ENCODE measurements around the gene SLC13A4.
"Not testable (repeated sequence)": the region's sequence is repeated elsewhere in the genome, so short reads cannot be mapped to it uniquely, and the experiment has no call there.

Gene SLC13A4, protein sequence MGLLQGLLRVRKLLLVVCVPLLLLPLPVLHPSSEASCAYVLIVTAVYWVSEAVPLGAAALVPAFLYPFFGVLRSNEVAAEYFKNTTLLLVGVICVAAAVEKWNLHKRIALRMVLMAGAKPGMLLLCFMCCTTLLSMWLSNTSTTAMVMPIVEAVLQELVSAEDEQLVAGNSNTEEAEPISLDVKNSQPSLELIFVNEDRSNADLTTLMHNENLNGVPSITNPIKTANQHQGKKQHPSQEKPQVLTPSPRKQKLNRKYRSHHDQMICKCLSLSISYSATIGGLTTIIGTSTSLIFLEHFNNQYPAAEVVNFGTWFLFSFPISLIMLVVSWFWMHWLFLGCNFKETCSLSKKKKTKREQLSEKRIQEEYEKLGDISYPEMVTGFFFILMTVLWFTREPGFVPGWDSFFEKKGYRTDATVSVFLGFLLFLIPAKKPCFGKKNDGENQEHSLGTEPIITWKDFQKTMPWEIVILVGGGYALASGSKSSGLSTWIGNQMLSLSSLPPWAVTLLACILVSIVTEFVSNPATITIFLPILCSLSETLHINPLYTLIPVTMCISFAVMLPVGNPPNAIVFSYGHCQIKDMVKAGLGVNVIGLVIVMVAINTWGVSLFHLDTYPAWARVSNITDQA

DNA sequence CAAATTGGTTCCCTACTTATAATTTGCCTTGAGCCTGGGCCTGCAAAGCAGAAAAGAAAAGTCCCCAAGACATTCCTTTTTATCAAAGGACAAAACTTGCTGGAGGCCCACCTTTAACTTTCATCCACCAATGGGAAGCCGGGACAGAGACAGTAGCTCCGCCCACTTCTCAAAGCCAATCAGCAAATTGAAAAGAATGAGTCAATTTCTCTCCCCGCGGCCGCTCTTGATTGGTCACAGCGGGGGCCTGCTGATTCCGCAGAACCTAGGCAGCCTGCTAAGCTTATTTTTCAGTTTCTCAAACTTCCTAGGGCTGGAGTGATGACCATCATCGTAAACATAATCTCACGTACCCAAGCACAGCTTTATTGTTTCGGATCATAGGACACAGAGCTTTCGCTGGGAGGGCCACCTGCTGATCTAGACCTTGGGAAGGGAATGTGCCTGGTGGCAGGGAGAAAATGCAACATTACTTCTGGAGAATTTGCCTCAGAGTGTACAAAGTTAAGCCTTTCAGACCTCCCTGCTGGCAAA, at the start of gene SLC13A4:
Gene SLC13A4, minus strand, starts transcription at position 51 of the 534 bp plus-strand sequence. CDS start 690 bp downstream, outside the sequence.
- Mint-ChIP-seq H3K4me1 (ENCODE audit: low read depth) (no peaks in the 10 kb centered on the region), H3K4me3 (no peak within 1 kb of the TSS), H3K27ac (no peak within 1 kb of the TSS), H3K36me3 (ENCODE audit: low read depth) (no peaks in the 10 kb centered on the region), H3K9me3 (no peaks in the 10 kb centered on the region), H3K27me3 (ENCODE audit: low read depth) (peaks cover 10% of the 10 kb centered on the region)
- no peak for DNase-seq (ENCODE audit: low spot score)

DNA sequence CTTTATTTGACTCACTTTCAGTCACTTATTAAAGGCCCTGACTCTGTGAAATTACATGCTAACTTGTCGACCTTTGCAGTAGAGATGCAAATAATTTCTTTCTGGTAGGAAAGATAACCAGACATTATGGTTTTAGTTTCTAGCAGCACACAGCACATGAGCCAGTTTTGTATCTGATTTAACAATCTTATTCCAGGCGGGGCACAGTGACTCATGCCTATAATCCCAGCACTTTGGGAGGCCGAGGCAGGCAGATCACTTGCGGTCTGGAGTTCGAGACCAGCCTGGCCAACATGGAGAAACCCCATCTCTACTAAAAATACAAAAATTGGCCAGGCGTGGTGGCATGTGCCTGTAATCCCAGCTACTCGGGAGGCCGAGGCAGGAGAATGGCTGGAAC, 47.9 kb upstream of the SLC13A4 start:
- not testable (repeated sequence) for H3K9me3 Mint-ChIP-seq; H3K36me3 Mint-ChIP-seq (ENCODE audit: low read depth); H3K27me3 Mint-ChIP-seq (ENCODE audit: low read depth); H3K4me1 Mint-ChIP-seq (ENCODE audit: low read depth); H3K4me3 Mint-ChIP-seq; DNase-seq (ENCODE audit: low spot score); H3K27ac Mint-ChIP-seq

DNA sequence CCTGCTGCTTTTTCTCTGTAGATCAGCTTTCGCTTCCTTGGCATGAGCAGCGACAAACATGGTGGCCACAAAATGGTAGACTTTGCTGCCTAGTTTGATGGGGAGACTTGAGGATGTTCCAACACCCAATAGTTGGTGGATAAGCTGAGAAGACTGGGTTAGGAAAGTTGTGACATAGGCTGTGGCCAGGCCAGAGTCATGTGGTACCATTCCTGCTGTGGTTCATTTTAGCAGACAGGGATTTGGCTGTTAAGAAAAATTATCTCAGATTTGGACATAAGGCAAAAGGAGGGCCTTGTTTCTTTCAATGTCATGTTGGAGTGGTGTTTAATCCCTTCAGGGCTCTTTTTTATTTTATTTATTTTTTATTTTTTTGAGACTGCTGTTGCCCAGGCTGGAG, 47.2 kb upstream of the SLC13A4 start:
- Mint-ChIP-seq H3K9me3 (peaks cover 7% of the 10 kb centered on the region), H3K4me3 (no peak overlapping the region), H3K36me3 (ENCODE audit: low read depth) (no peaks in the 10 kb centered on the region), H3K27me3 (ENCODE audit: low read depth) (peaks cover 2% of the 10 kb centered on the region), H3K4me1 (ENCODE audit: low read depth) (no peaks in the 10 kb centered on the region), H3K27ac (no peak overlapping the region)
- no peak for DNase-seq (ENCODE audit: low spot score)

DNA sequence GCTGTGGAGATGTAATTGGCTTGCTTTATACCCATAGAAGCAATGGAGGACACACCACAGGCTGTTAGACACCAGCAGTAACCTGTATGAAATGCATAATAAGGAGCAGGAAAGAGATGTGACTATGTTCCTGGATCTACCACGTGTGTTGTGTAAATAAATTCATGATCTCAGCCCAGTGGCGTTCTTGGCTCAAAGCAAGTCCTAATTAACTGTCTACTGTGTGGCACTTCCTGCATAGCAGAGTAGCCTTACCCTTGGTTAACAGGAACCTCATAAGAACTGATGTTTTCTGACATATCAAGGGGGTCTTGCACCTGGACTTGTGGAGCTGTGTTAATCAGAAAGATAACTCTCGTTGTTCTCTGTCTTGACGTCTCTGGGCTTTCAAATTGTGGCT, 46.3 kb upstream of the SLC13A4 start:
- Mint-ChIP-seq H3K4me3 (no peak overlapping the region), H3K36me3 (ENCODE audit: low read depth) (no peaks in the 10 kb centered on the region), H3K27me3 (ENCODE audit: low read depth) (peaks cover 2% of the 10 kb centered on the region), H3K9me3 (peaks cover 7% of the 10 kb centered on the region), H3K27ac (no peak overlapping the region), H3K4me1 (ENCODE audit: low read depth) (no peaks in the 10 kb centered on the region)
- DNase-seq (ENCODE audit: low spot score): no peak

DNA sequence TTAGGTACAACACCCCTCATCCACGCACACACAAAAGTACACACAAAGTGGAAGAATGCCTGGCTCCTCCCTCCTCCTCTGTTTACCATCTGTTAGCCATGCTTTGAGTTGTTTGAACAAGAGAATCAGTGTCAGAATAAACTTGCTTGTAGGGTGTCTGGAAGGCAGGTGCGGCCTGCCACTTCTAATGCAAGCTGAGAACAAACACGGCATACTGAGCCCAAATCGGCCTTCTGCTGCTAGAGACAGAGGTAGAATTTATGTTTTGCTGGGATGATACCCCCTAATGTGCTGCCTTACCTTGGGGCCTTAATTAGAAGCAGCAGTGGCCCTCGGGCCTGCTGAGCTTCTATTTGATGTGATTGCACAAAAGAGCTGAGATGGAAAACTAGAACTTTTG, 45.5 kb upstream of the SLC13A4 start:
- Mint-ChIP-seq H3K36me3 (ENCODE audit: low read depth) (no peaks in the 10 kb centered on the region), H3K4me1 (ENCODE audit: low read depth) (no peaks in the 10 kb centered on the region)

DNA sequence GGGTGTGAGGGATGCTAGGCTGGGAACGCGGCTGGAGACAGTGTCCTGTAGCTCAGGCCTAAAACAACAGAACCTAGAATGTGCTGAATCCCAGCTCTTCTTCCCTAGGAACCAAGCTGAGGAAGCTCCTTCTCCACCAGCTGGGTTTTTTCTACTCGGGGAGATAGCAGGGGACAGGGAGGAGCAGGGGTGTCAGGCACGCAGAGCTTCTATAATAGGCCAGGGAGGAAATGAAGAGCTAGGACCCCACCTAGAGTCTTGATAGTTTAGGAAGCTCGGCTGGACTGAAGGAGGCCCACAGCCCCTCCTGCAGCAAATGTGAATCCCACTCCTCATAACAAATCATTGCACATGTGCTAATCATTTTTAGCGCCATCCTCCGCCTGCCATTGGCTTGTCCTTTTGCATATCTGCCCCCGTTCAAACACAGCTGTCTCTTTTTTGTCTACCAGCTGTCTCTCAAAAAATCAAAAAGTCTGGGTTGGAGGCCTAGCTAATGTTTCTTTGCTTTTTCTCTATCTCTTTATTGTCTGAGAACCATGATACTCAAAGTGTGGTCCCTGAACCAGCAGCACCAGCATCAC, 44.7 kb upstream of the SLC13A4 start:
- no peak overlapping the region for H3K27ac Mint-ChIP-seq
- no peak overlapping the region for H3K4me3 Mint-ChIP-seq
- H3K4me1 Mint-ChIP-seq (ENCODE audit: low read depth): no peaks in the 10 kb centered on the region
- peaks cover 7% of the 10 kb centered on the region for H3K9me3 Mint-ChIP-seq
- peaks cover 4% of the 10 kb centered on the region for H3K27me3 Mint-ChIP-seq (ENCODE audit: low read depth)
- no peaks in the 10 kb centered on the region for H3K36me3 Mint-ChIP-seq (ENCODE audit: low read depth)
- no peak for DNase-seq (ENCODE audit: low spot score)

More for the DNA sequence above, 45.5 kb upstream of the SLC13A4 start:
- H3K9me3 Mint-ChIP-seq: peaks cover 7% of the 10 kb centered on the region
- H3K27me3 Mint-ChIP-seq (ENCODE audit: low read depth): peaks cover 3% of the 10 kb centered on the region
- no peak for DNase-seq (ENCODE audit: low spot score)
- H3K4me3 Mint-ChIP-seq: no peak overlapping the region
- H3K27ac Mint-ChIP-seq: no peak overlapping the region

DNA sequence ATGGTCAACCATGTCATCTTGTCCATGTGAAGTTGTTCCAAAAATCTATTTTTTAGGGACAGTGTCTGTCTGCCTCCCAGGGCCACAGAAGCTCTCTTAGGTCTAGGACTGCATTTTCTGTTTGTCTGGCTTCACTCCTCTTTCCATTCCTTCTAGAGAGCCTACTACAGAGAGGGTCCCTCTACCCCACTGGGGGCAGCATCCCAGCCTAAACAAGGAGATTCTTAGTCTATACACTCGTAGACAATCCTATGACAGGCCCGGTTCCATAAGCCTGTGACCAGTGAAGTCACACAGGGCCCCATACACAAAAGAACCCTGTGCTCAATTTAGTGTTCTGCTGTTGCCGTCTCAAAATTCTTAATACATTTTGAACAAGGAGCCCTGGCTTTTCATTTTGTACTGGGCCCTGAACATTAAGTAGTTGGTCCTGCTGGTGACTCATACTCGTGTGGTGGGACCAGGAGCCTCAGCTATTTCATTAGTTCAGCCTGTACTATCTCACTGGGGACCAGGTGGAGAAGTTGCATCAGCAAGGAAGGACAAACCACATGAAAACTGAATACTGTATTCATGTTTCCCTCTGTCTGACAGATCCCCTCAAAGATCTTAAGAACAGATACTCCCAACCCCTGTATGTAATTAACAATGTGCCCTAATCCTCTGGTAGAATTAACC, 44.1 kb upstream of the SLC13A4 start:
- H3K27ac Mint-ChIP-seq: no peak overlapping the region
- DNase-seq (ENCODE audit: low spot score): no peak

DNA sequence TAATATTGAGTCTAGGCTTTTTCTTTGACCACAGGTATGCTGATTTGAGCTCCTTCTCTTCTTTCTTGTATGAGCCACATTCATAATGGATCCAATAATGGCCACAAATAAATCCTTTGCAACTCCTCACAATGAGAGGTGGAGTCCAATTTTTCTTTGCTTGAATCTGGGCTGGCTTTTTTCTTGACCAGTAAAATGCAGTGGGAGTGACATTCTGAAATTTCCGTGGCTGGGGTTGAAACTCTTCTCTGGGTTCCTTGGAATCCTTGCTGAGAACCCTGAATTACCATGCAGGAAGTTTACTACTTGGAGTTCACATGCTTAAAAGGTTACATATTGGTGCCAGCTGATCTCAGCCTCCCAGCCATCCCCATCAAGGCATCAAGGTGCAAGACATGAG, 43.1 kb upstream of the SLC13A4 start:
- Mint-ChIP-seq H3K36me3 (ENCODE audit: low read depth) (no peaks in the 10 kb centered on the region), H3K4me3 (no peak overlapping the region), H3K4me1 (ENCODE audit: low read depth) (no peaks in the 10 kb centered on the region), H3K9me3 (no peaks in the 10 kb centered on the region), H3K27me3 (ENCODE audit: low read depth) (peaks cover 9% of the 10 kb centered on the region), H3K27ac (no peak overlapping the region)
- no peak for DNase-seq (ENCODE audit: low spot score)

More for the DNA sequence above, 44.1 kb upstream of the SLC13A4 start:
- no peaks in the 10 kb centered on the region for H3K4me1 Mint-ChIP-seq (ENCODE audit: low read depth)
- no peaks in the 10 kb centered on the region for H3K36me3 Mint-ChIP-seq (ENCODE audit: low read depth)
- H3K27me3 Mint-ChIP-seq (ENCODE audit: low read depth): peaks cover 7% of the 10 kb centered on the region
- H3K4me3 Mint-ChIP-seq: no peak overlapping the region
- peaks cover 2% of the 10 kb centered on the region for H3K9me3 Mint-ChIP-seq

DNA sequence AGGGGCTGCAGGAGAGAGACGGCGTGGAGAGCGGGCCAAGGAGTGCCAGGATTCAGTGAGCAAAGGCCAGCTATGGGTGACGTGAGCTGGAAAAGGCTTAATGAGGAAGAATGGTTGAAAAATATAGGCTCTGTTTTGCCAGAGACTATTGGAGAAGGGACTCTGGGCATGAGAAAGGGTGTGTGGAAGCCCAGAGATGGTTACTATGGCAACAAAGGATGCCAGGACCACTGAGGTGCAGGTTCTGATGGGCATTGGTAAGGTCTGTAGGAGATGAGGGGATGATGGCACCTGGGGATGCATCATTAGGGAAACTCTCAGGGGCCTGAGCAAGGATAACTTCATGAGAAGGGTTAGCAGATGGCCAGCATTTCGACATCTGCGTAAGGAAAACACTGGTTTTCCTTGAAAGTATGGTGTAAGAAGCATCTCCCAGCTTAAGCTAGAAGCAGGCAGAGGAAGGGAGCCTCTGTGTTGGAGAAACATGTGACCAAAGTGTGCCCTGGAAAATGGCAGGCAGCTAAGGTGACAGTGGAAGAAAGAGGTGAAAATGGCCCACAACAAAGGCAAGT, 42.2 kb upstream of the SLC13A4 start:
- H3K4me1 Mint-ChIP-seq (ENCODE audit: low read depth): no peaks in the 10 kb centered on the region
- H3K4me3 Mint-ChIP-seq: no peak overlapping the region
- H3K27ac Mint-ChIP-seq: no peak overlapping the region

DNA sequence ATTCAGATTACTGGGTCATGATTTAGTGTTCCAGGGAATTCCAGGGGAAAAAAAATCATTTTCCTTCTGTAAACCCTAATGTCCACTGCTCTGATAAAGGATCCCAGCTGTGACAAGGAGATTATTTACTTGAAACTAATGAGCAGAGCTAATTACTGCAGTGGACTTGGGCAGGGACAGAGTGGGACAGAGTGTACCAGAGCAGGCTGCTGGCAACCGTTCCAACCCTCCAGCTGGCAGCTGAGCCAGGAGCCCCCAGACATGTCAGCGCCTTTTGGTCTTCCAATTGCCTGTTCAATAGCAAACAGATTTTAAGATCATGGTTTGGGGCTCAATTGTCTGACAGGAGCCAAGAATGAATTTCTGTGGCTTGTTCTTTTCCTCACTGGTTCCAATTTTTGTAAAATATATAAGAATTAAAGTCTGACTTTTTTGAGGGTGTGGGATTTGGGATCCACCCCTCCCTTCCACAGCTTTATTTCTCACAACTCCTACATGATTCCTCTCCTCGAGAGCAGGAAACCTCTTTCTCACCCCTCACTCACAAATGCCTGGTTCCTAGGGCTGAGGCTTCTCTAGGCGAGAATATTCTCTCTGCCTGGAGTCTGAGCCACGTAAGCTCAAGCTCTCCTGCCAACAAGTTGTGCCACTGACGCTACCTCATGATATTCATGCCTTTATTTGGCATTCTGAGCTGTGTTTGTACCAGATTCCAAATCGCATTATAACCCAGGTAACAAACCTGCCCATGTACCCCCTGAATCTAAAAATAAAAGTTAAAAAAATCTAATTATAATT, 41.2 kb upstream of the SLC13A4 start:
- Mint-ChIP-seq H3K4me3 (no peak overlapping the region), H3K27ac (no peak overlapping the region), H3K4me1 (ENCODE audit: low read depth) (no peaks in the 10 kb centered on the region), H3K27me3 (ENCODE audit: low read depth) (peaks cover 11% of the 10 kb centered on the region), H3K9me3 (no peaks in the 10 kb centered on the region), H3K36me3 (ENCODE audit: low read depth) (no peaks in the 10 kb centered on the region)
- DNase-seq (ENCODE audit: low spot score): no peak

More for the DNA sequence above, 42.2 kb upstream of the SLC13A4 start:
- H3K9me3 Mint-ChIP-seq: no peaks in the 10 kb centered on the region
- DNase-seq (ENCODE audit: low spot score): no peak
- H3K36me3 Mint-ChIP-seq (ENCODE audit: low read depth): no peaks in the 10 kb centered on the region
- H3K27me3 Mint-ChIP-seq (ENCODE audit: low read depth): peaks cover 9% of the 10 kb centered on the region

DNA sequence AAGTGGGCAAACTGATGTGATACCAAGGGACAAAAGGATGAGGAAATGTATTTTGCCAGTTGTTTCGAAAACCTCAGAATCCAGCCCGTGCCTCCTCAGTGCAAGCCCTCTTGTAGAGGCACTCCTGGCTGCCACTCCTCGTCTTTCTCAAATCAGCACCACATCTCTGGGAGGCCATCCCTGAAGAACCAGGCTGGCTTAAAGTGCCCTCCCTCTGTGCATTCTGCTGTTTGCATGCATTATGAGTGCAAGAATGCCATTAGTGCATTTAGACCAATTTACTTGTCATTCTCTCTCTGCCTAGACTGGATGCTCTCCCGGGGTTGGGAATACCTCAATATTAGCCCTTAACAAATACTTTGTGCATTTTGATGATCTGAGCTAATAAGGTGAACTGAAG, 40.5 kb upstream of the SLC13A4 start:
- DNase-seq (ENCODE audit: low spot score): no peak
- Mint-ChIP-seq H3K9me3 (no peaks in the 10 kb centered on the region), H3K4me3 (no peak overlapping the region), H3K4me1 (ENCODE audit: low read depth) (no peaks in the 10 kb centered on the region), H3K27me3 (ENCODE audit: low read depth) (peaks cover 11% of the 10 kb centered on the region), H3K36me3 (ENCODE audit: low read depth) (no peaks in the 10 kb centered on the region), H3K27ac (no peak overlapping the region)

DNA sequence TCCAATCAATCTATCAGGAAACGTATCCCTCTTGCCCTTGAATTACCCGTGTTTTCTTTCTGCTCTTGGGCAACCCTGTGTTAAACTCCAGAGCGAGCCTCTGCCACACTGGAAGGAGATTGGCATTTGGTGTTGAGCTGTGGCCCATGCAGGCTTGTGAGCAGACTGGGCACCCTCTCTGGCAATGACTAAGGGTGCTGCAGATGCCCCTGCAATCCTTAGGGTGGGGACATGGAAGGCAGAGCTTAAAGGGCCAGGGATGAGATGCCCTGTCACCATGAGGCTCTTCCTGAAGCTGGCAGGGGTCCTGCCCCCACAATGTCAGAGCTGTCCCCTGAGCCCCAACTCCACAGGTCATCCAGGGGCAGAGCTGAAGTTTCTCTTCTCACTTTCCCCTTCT, 40.1 kb upstream of the SLC13A4 start:
- no peak overlapping the region for H3K27ac Mint-ChIP-seq
- no peak overlapping the region for H3K4me3 Mint-ChIP-seq
- DNase-seq (ENCODE audit: low spot score): no peak
- H3K27me3 Mint-ChIP-seq (ENCODE audit: low read depth): peaks cover 11% of the 10 kb centered on the region
- H3K36me3 Mint-ChIP-seq (ENCODE audit: low read depth): no peaks in the 10 kb centered on the region
- no peaks in the 10 kb centered on the region for H3K9me3 Mint-ChIP-seq
- H3K4me1 Mint-ChIP-seq (ENCODE audit: low read depth): no peaks in the 10 kb centered on the region

DNA sequence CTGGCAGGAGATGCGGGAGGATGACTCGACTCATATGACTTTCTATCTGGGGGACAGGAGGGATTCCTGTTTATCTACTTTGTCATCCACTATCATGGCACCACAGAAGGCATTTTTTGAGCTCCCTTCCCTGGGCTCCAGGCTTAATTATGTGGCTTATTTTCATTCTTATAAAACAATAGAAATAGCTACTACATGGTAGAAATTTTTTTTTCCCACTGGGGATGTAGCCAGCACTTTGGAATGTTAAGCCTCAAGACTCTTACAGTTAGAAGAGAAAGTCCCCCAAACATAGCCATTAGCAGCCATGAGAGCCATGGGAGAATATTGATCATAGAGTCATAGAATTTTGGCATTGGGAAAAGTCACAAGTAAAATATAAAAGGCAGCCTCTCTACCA, 35.3 kb upstream of the SLC13A4 start:
- peaks cover 13% of the 10 kb centered on the region for H3K27me3 Mint-ChIP-seq (ENCODE audit: low read depth)

More for the DNA sequence above, 35.3 kb upstream of the SLC13A4 start:
- H3K36me3 Mint-ChIP-seq (ENCODE audit: low read depth): no peaks in the 10 kb centered on the region
- H3K27ac Mint-ChIP-seq: no peak overlapping the region
- H3K9me3 Mint-ChIP-seq: no peaks in the 10 kb centered on the region
- DNase-seq (ENCODE audit: low spot score): no peak
- H3K4me1 Mint-ChIP-seq (ENCODE audit: low read depth): no peaks in the 10 kb centered on the region
- H3K4me3 Mint-ChIP-seq: no peak overlapping the region
